ENCODE results near the gene ZNF605. TPM values are rescaled to one million over a fixed set of nuclear protein-coding genes. Genes with fewer than 3 reads are reported as not detected.
A peak's percentile ranks its signal among the peaks of the same experiment; 100 is the strongest.

ZNF605 gene
- total and polyA plus RNA-seq, 9 of the 15 experiments (the other 6 are each of a cell fraction or from before 2014, with no cell fraction given): 0.45 to 1.1 (median 0.68) TPM

DNA sequence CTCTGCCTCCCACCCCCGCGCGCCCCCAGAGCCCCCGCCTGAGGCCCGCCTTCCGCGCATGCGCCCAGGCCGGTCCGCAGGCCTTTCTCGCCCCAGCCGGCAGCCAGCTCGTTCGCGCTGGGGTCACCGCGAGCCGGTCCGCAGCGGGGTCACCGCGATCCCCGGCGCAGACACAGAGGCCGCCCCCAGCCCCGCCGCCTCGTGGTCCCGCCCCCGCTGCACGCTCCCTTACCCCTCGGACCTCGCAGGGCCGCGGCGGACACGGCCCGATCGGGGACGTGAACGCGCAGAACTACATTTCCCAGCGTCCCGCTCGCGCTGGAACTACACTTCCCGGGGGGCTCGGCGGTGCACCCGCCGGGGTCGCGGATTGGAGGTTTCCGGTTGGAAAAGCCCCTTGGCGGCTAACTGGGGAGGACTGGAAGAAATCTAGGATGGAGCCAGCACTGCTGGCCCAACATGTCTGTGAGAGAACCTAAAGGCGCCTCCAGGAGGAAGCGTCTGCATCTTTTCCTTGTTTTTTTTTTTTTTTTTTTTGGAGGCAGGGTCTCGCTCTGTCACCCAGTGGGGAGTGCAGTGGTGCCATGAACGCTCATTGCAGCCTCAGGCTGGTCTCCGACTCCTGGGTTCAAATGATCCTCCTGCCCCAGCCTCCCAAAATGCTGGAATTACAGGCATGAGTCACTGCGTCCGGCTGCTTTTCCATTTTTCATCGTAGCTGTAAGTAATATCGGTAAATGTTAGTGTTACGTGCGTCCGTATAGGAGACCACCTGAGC, at the start of gene ZNF605 (continued):
- TF ChIP-seq, protein P1, sequence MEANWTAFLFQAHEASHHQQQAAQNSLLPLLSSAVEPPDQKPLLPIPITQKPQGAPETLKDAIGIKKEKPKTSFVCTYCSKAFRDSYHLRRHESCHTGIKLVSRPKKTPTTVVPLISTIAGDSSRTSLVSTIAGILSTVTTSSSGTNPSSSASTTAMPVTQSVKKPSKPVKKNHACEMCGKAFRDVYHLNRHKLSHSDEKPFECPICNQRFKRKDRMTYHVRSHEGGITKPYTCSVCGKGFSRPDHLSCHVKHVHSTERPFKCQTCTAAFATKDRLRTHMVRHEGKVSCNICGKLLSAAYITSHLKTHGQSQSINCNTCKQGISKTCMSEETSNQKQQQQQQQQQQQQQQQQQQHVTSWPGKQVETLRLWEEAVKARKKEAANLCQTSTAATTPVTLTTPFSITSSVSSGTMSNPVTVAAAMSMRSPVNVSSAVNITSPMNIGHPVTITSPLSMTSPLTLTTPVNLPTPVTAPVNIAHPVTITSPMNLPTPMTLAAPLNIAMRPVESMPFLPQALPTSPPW (CRISPR knock-in tag; IDR thresholded peaks at IDR 0.05): peak; percentile 63
- TF ChIP-seq TSC22D4 (tag; IDR thresholded peaks at IDR 0.05) (no peak), E2F1 (CRISPR knock-in tag; IDR thresholded peaks at IDR 0.05) (no peak), BDP1 (IDR thresholded peaks at IDR 0.05; ENCODE audit: insufficient read depth, insufficient read length) (no peak), PTRF (tag; IDR thresholded peaks at IDR 0.05) (no peak), AFF1 (IDR thresholded peaks at IDR 0.05; ENCODE audit: low read depth in 1 of 2, partially characterized antibody in 2 of 2) (peak in 1 of 2 experiments; percentile 93), GTF2A2 (tag; IDR thresholded peaks at IDR 0.05) (no peak), CHD1 (IDR thresholded peaks at IDR 0.05; ENCODE audit: low read length) (no peak), NR2C2 (CRISPR knock-in tag; IDR thresholded peaks at IDR 0.05) (peak; percentile 52; the same call in 1 of the 2 replicates), NR2C2 (tag; IDR thresholded peaks at IDR 0.05) (peak; percentile 98), NR2C1 (IDR thresholded peaks at IDR 0.05) (peak; percentile 89), NR2C1 (tag; IDR thresholded peaks at IDR 0.05) (peak; percentile 95), ZFP36 (IDR thresholded peaks at IDR 0.05; ENCODE audit: low read depth, low read length, partially characterized antibody) (no peak), SPI1 (IDR thresholded peaks at IDR 0.05; ENCODE audit: borderline replicate concordance, low read depth, low read length) (no peak), BACH1 (tag; IDR thresholded peaks at IDR 0.05) (no peak), NRF1 (conservative IDR thresholded peaks at IDR 0.05 in 1 of 2, IDR thresholded peaks at IDR 0.05 in 1 of 2) (peak; percentile 51 to 61; a peak in 3 of 4 replicates)
- TF ChIP-seq, protein P2, sequence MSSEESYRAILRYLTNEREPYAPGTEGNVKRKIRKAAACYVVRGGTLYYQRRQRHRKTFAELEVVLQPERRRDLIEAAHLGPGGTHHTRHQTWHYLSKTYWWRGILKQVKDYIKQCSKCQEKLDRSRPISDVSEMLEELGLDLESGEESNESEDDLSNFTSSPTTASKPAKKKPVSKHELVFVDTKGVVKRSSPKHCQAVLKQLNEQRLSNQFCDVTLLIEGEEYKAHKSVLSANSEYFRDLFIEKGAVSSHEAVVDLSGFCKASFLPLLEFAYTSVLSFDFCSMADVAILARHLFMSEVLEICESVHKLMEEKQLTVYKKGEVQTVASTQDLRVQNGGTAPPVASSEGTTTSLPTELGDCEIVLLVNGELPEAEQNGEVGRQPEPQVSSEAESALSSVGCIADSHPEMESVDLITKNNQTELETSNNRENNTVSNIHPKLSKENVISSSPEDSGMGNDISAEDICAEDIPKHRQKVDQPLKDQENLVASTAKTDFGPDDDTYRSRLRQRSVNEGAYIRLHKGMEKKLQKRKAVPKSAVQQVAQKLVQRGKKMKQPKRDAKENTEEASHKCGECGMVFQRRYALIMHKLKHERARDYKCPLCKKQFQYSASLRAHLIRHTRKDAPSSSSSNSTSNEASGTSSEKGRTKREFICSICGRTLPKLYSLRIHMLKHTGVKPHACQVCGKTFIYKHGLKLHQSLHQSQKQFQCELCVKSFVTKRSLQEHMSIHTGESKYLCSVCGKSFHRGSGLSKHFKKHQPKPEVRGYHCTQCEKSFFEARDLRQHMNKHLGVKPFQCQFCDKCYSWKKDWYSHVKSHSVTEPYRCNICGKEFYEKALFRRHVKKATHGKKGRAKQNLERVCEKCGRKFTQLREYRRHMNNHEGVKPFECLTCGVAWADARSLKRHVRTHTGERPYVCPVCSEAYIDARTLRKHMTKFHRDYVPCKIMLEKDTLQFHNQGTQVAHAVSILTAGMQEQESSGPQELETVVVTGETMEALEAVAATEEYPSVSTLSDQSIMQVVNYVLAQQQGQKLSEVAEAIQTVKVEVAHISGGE (CRISPR knock-in tag; IDR thresholded peaks at IDR 0.05): peak in 1 of 3 experiments; percentile 70; a peak in 2 of 6 replicates
